Heart left ventricle (tissue), 16 donors: ENCODE results near the gene PADI6. TPM values are rescaled to one million over a fixed set of nuclear protein-coding genes. Genes with fewer than 3 reads are reported as not detected.
"Not testable (repeated sequence)": the region's sequence is repeated elsewhere in the genome, so short reads cannot be mapped to it uniquely, and the experiment has no call there.

ENCODE experiments used
- ATAC-seq, 4 donors: fragments of 200-7000 bp; cut with Tn5 transposase; one replicate each; pipeline ENCODE4 v1.9.1; 2020 to 2022; ENCODE audit warnings: moderate library complexity in 4 of 4, mild to moderate bottlenecking in 3 of 4, moderate number of reproducible peaks in 1 of 4
- DNase-seq, 5 donors: peaks; one replicate each; pipeline ENCODE4 v3.0.0-alpha.2; 2020
- H3K27ac ChIP-seq, 12 donors: fragments of 200-600 bp; sonication (generic) in 4 of 12; one replicate each; pipeline versions ENCODE4 v1.5.0 to v1.8.0; 2016 to 2022; ENCODE audit warnings: mild to moderate bottlenecking in 2 of 12
- H3K27me3 ChIP-seq, 9 donors: fragments of 200-600 bp; sonication (generic) in 2 of 9; one replicate each; pipeline versions ENCODE4 v1.5.1 to v1.8.0; 2016 to 2022; ENCODE audit warnings: mild to moderate bottlenecking in 3 of 9
- H3K36me3 ChIP-seq, 9 donors: fragments of 200-600 bp; sonication (generic) in 2 of 9; one replicate each; pipeline versions ENCODE4 v1.5.0 to v1.8.0; 2018 to 2022; ENCODE audit warnings: mild to moderate bottlenecking in 2 of 9
- H3K4me1 ChIP-seq, 12 donors: fragments of 200-600 bp; sonication (generic) in 4 of 12; one replicate each; pipeline versions ENCODE4 v1.5.0 to v1.8.0; 2016 to 2022; ENCODE audit warnings: mild to moderate bottlenecking in 3 of 12
- H3K4me3 ChIP-seq, 12 donors: fragments of 200-600 bp; sonication (generic) in 4 of 12; one replicate each; pipeline versions ENCODE4 v1.5.0 to v1.8.0; 2017 to 2022; ENCODE audit warnings: mild to moderate bottlenecking in 9 of 12, moderate library complexity in 4 of 12
- H3K9me3 ChIP-seq, 12 donors: fragments of 200-600 bp; sonication (generic) in 4 of 12; one replicate each; pipeline versions ENCODE4 v1.5.0 to v1.8.0; 2016 to 2022; ENCODE audit warnings: mild to moderate bottlenecking in 1 of 12
- POLR2A ChIP-seq, 2 donors: fragments of 450-650 bp; IDR thresholded peaks; one replicate each; pipeline ENCODE4 v1.6.1; 2017; ENCODE audit warnings: antibody characterized with exemption in 2 of 2, mild to moderate bottlenecking in 2 of 2, moderate library complexity in 2 of 2
- WGBS, 4 donors: extraction: QIAGEN DNeasy Blood & Tissue Kit in 2 of 4; methylation state at CpG; one replicate each; pipeline versions ENCODE4 v1.1.5 to v1.1.7; 2013 to 2018; 5-methylcytosine and 5-hydroxymethylcytosine counted together
- intact Hi-C, 10 donors: fragments of 100-400 bp; cut with DNase I; formaldehyde crosslinking; loops; one replicate each; pipeline versions ENCODE4 v1.11.1 to v1.14.2; 2022
- polyA plus RNA-seq, 2 donors: library from polyadenylated mRNA; stranded (reverse); fragments of 200-250 nt; gene quantifications; one replicate each; pipeline ENCODE4 v1.2.3, GENCODE V29; 2013
- total RNA-seq, 9 donors: library from RNA; depleted of rRNA in 2 of 9; stranded (reverse); fragments of >200 nt in 2 of 9; fragmentation: NEBNext Ultra II Directional in 3 of 9; extraction: Animal tissue kit (Norgen Biotek cat#: 25700) in 3 of 9; gene quantifications; one replicate each; pipeline versions ENCODE4 v1.1.0 to v1.2.4, GENCODE V29; 2016 to 2023
- TF ChIP-seq, protein P1 (sequence below), 12 donors: fragments of 200-600 bp; sonication (generic) in 4 of 12; IDR thresholded peaks; one replicate each; pipeline versions ENCODE4 v1.5.0 to v1.8.0; 2018 to 2022; ENCODE audit warnings: antibody characterized with exemption in 12 of 12, mild to moderate bottlenecking in 5 of 12
- donor health status: ischemic (EF 13 %, LVEDD 7.1; RV severe dilation, severe dysfunction).
- donor health status: healthy with polysubstance abuse.
- donor health status: DM: no; HTN: yes; CAD: no.
- donor health status: DM: no; HTN: no; CAD: no.
- donor health status: ischemic (EF 25% LVEDD 6.9; RV normal size, moderate dysfunction).
- donor health status: ischemic (EF 25% LVEDD 5.7; RV mildly dilated, moderate dysfunction).
- donor health status: healthy.
- donor health status: DM: yes; HTN: yes; CAD: no.
- donor health status: ischemic (EF 35%, LVEDD 5.7; RV mildly dilated, moderate dysfunction).
- donor health status: nonischemic (EF 11% LVEDD 7.7; RV severe dilation, severe dysfunction).
- donor health status: DM: yes; HTN: yes; CAD: no.
- donor health status: PGD.
- donor health status: ischemic (EF 29% LVEDD 5.4; RV normal size, mild dysfunction).
- donor health status: nonischemic (EF 23%, LVEDD 6.1; RV moderate dilation, normal function).

Gene PADI6
- total and polyA plus RNA-seq, 11 donors, result not detected

DNA sequence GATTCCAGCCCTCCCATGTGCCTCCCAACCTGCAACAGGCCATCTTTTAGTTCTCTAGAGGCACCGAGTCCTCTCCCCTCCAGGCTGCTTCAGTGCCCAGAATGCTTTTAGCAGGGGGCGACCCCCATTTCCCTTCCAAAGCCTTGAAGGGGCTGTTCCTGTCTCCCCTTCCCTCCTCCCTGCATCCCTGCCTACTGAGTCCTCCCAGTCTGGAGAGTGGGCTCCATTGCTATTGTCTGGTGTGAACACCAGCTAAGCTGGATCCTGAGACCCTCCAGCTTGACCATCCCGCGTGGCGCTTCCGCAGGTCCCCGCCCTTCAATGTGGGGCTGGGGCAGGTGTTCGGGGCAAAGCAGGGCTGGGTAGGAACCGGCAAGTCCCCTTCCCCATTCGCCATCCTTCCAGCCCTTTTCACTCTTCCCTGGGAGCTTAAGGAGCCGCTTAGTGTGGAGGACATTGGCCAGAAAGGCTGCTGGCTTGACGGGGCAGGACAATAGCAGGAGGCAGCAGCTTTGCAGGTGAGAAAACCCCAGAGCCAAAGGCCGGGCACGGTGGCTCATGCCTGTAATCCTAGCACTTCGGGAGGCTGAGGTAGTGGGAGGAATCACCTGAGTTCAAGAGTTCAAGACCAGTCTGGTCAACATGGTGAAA is 32.2 kb downstream of the PADI6 start:
- Histone ChIP-seq H3K27me3 (no peaks in the 10 kb centered on the region), H3K9me3 (no peaks in the 10 kb centered on the region)
- no peak for ATAC-seq

DNA sequence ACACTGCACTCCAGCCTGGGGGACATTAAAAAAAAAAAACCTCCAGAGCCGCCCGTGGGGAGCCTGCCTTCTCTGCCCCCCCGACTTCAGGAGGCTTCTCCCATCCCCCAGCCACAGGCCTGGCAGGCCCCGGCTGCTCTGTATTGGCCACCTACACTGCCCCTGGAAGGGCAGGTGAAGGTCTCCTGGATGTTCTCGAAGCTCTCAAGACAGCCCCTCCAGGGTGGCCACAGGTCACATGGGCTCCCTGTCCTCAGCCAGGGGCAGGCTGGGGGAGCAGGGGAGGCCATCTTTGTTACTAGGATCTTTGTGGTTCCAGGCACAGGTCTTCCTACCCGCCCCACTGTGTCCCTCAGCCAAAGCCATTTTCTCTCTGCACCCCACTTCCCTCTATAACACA is 32.8 kb downstream of the PADI6 start:
- no peak overlapping the region for H3K4me3 ChIP-seq
- whole genome bisulfite sequencing, 4 donors, result 73 to 83% (median 76%) methylated on average over 5 to 6 of the region's 6 CpGs
- peaks cover 0 to 28% (median 19%) of the 10 kb centered on the region in 9 donors for H3K36me3 ChIP-seq
- H3K4me1 ChIP-seq, result peaks cover 0 to 6% (median 0%) of the 10 kb centered on the region in 12 donors
- H3K27me3 ChIP-seq, result no peaks in the 10 kb centered on the region
- TF ChIP-seq, protein P1, sequence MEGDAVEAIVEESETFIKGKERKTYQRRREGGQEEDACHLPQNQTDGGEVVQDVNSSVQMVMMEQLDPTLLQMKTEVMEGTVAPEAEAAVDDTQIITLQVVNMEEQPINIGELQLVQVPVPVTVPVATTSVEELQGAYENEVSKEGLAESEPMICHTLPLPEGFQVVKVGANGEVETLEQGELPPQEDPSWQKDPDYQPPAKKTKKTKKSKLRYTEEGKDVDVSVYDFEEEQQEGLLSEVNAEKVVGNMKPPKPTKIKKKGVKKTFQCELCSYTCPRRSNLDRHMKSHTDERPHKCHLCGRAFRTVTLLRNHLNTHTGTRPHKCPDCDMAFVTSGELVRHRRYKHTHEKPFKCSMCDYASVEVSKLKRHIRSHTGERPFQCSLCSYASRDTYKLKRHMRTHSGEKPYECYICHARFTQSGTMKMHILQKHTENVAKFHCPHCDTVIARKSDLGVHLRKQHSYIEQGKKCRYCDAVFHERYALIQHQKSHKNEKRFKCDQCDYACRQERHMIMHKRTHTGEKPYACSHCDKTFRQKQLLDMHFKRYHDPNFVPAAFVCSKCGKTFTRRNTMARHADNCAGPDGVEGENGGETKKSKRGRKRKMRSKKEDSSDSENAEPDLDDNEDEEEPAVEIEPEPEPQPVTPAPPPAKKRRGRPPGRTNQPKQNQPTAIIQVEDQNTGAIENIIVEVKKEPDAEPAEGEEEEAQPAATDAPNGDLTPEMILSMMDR (IDR thresholded peaks at IDR 0.05), result no peak
- no peak for TF ChIP-seq POLR2A (IDR thresholded peaks at IDR 0.05)
- no peaks in the 10 kb centered on the region for H3K9me3 ChIP-seq
- ATAC-seq (no peak), DNase-seq (no peak)
- intact Hi-C loops, result loop anchor here in 7 of 10 donors (5.0 to 10.0 kb wide), 3 partner anchors 278 to 348 kb away; no protein-coding TSS in a partner anchor
- no peak overlapping the region for H3K27ac ChIP-seq

More for the DNA sequence above, 32.2 kb downstream of the PADI6 start:
- no peak for DNase-seq
- 49 to 63% (median 58%) methylated on average over 15 of the region's 15 CpGs for WGBS, 4 donors
- Histone ChIP-seq H3K4me3 (no peak overlapping the region), H3K36me3 (peaks cover 0 to 22% (median 13%) of the 10 kb centered on the region in 9 donors), H3K27ac (no peak overlapping the region), H3K4me1 (no peaks in the 10 kb centered on the region)
- intact Hi-C loops, result loop anchor here in 5 of 10 donors (5.0 to 10.0 kb wide), 2 partner anchors 277 to 279 kb away; no protein-coding TSS in a partner anchor
- no peak for TF ChIP-seq POLR2A (IDR thresholded peaks at IDR 0.05)
- TF ChIP-seq, protein P1 (IDR thresholded peaks at IDR 0.05), result no peak

DNA sequence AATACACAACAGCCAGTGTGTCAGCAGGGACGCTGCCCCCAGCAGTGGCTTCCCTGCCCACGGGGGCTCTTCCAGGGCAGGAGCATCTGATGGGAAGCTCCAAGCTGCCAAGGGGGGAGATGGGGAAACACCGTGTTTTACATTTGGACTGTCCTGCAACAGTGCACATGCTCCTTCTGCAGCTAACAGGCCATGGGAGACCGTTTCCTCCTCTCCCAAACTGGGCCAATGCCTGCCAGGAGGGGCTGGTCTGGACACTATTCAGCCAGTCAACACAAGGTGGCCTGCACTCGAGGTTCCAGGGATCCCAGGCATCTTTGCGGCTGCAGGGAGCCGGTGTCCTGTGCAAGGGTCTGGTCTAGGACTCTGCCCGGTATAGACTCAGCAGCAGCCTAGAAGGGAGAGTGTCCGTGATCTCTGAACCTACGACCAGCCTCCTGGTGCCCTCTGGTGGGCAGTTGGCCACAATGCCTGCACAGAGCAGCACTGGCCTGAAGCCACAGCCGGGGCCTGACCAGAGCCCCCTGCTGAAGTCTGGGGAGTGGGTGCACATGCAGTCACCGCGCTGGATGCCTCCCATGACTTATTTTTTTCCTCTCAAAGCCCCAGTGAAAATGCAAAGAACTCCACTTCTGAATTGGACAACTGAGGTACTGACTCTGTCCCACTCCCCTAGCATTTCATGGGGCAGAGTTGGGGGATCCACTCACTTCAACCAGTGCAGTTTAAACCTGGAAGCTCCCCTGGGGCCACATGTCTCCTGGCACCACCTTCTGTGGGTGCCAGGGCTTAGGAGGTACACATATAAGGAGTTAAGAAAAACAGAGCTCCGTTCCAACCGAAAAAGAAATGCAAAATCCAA is 34.1 kb downstream of the PADI6 start:
- H3K9me3 ChIP-seq, result no peaks in the 10 kb centered on the region
- WGBS, 4 donors, result 49 to 58% (median 51%) methylated on average over 11 to 15 of the region's 15 CpGs
- DNase-seq, result peak; percentile 47 to 79 (median 59)
- TF ChIP-seq POLR2A (IDR thresholded peaks at IDR 0.05), result no peak
- TF ChIP-seq, protein P1 (IDR thresholded peaks at IDR 0.05), result peak; percentile 49 to 74 (median 69)
- peaks cover 0 to 41% (median 32%) of the 10 kb centered on the region in 9 donors for H3K36me3 ChIP-seq
- intact Hi-C loops, result loop anchor here in 6 of 10 donors (2.0 to 10.0 kb wide), 4 partner anchors 279 to 349 kb away; no protein-coding TSS in a partner anchor
- H3K27ac ChIP-seq, result no peak overlapping the region
- peaks cover 0 to 6% (median 0%) of the 10 kb centered on the region in 12 donors for H3K4me1 ChIP-seq
- no peaks in the 10 kb centered on the region for H3K27me3 ChIP-seq
- no peak overlapping the region for H3K4me3 ChIP-seq
- peak; percentile 55 to 86 (median 82) for ATAC-seq

DNA sequence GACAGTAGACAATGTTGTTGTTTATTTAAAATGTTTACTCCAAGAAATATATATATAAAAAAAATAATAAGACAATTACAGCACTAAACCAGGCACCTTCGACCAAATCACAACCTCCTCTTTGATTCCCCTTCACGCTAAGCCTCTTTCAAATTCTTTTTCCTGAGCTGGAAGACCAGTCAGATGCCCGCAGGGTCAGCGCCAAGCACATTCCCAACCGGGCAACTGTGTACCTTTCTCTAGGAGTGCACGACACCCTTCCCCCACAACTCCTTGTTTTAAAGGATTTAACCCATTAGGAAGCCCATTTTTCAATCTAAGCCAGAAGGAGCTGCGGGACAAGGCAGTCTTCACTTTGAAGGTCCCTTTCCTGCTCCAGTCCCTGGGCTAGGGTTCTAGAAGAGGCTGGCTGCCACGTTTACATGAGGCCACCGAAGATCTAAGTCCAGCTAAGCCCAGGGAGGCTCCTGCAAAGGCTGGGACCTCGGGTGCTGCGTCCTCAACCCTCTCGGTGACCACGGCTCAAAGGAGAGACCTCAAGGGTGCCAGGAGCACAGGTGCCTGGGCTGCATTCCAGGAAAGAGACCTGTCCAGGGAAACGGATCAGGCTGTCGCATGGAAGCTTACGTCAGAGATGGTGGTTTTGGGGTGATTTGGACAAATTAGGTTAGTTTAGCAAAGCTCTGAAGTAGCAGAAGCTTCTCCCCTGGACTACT is 34.9 kb downstream of the PADI6 start:
- intact Hi-C loops, result loop anchor here in 6 of 10 donors (2.0 to 10.0 kb wide), 4 partner anchors 280 to 350 kb away; no protein-coding TSS in a partner anchor
- H3K4me3 ChIP-seq, H3K27ac ChIP-seq, DNase-seq, ATAC-seq, H3K4me1 ChIP-seq, H3K9me3 ChIP-seq, H3K27me3 ChIP-seq: not testable (repeated sequence)
- H3K36me3 ChIP-seq, result peaks cover 0 to 49% (median 40%) of the 10 kb centered on the region in 9 donors
- WGBS, 4 donors, result 79 to 86% (median 84%) methylated on average over 16 of the region's 16 CpGs

DNA sequence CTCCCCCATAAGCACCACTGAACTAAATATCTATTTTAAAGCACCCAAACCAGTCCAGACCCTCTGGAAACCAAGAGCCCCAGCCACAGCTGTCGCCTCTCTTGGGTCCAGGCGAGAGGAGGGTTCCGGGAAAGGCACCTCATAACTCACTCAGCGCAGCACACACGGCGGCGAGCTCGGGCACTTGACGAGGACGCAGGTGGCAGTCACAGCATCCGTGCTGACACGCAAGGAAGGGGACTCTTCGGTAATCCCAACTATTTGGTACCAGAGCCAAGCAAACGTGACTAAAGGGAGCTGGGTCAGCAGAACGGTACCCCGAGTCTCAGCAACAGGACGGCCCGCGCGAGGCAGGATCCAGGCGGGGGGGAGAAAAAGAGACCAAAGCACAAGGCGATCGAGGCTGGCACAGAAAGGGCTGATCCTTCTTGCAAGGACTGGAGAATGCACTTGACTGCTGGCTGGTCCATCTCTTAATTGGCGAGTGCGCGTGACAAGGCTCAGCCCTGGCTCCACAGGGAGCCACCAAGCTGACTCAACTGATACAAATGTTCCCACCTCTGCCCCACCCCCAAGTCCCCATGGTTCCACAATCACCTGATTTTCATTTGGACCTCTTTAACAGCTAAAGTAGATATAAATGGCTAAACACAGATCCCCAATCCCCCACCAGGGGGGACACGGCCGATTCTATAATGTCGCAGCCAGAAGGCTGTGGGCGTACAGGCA is 36.0 kb downstream of the PADI6 start:
- not testable (repeated sequence) for ATAC-seq, H3K27ac ChIP-seq, H3K4me3 ChIP-seq, H3K4me1 ChIP-seq, DNase-seq, H3K9me3 ChIP-seq, H3K27me3 ChIP-seq
- 94 to 96% (median 94%) methylated on average over 21 to 30 of the region's 30 CpGs for WGBS, 4 donors
- H3K36me3 ChIP-seq, result peaks cover 0 to 59% (median 50%) of the 10 kb centered on the region in 9 donors
- intact Hi-C loops, result loop anchor here in 6 of 10 donors (2.0 to 10.0 kb wide), 4 partner anchors 281 to 351 kb away; no protein-coding TSS in a partner anchor
